Testis (tissue), 3 donors: ENCODE data around the gene DAZAP2. TPM values are rescaled to one million over a fixed set of nuclear protein-coding genes. Genes with fewer than 3 reads are reported as not detected.
"Not testable (repeated sequence)": the region's sequence is repeated elsewhere in the genome, so short reads cannot be mapped to it uniquely, and the experiment has no call there.

Experiments used
- DNase-seq: peaks from one replicate; pipeline ENCODE4 v3.0.0-alpha.2; 2019
- H3K27ac ChIP-seq, 2 donors: fragments of 200-600 bp; sonication (generic); one replicate each; pipeline ENCODE4 v1.5.1; 2019
- H3K27me3 ChIP-seq: fragments of 200-600 bp; sonication (generic); one replicate; pipeline ENCODE4 v1.5.1; 2019
- H3K36me3 ChIP-seq: fragments of 200-600 bp; sonication (generic); one replicate; pipeline ENCODE4 v1.5.1; 2017; ENCODE audit warnings: low read depth; ENCODE audit errors: missing control alignments
- H3K4me1 ChIP-seq: fragments of 200-600 bp; sonication (generic); one replicate; pipeline ENCODE4 v1.5.1; 2019
- H3K4me3 ChIP-seq, 2 donors: fragments of 200-600 bp; sonication (generic); one replicate each; pipeline ENCODE4 v1.5.1; 2017 to 2019
- H3K9me3 ChIP-seq: fragments of 200-600 bp; sonication (generic); one replicate; pipeline ENCODE4 v1.5.1; 2017
- CTCF ChIP-seq, 3 experiments: fragments of 450-650 bp in 2 of 3; fragments of 200-600 bp in 1 of 3; sonication (generic) in 1 of 3; IDR thresholded peaks; one replicate each; pipeline ENCODE4 v1.5.1; 2016 to 2019; ENCODE audit warnings: antibody characterized with exemption in 3 of 3, mild to moderate bottlenecking in 2 of 3, moderate library complexity in 1 of 3
- POLR2A ChIP-seq: fragments of 450-650 bp; IDR thresholded peaks from one replicate; pipeline ENCODE4 v1.6.1; 2017; ENCODE audit warnings: antibody characterized with exemption, mild to moderate bottlenecking, moderate library complexity
- WGBS, 2 donors: methylation state at CpG; one replicate each; pipeline ENCODE4 v1.1.5; 2018; 5-methylcytosine and 5-hydroxymethylcytosine counted together
- intact Hi-C: fragments of 100-400 bp; cut with DNase I; formaldehyde crosslinking; loops from one replicate; pipeline ENCODE4 v1.15.1; 2023; ENCODE audit warnings: low total_unique reads
- polyA plus RNA-seq: library from polyadenylated mRNA; stranded (reverse); fragments of 350-450 nt; fragmentation: Illumina TruSeq; extraction: RNeasy Lipid Tissue Mini Kit (QIAGEN cat#74804); gene quantifications from one replicate; pipeline ENCODE4 v1.2.3, GENCODE V29; 2014; ENCODE audit warnings: low read depth, low replicate concordance; ENCODE audit not compliant: insufficient read depth
- total RNA-seq, 2 donors: library from RNA; depleted of rRNA; stranded (reverse); fragments of >200 nt; gene quantifications; one replicate each; pipeline ENCODE4 v1.2.3, GENCODE V29; 2016

DAZAP2 gene
- total and polyA plus RNA-seq, 3 donors from 2014 or later: 106 to 226 (median 176) TPM

DNA sequence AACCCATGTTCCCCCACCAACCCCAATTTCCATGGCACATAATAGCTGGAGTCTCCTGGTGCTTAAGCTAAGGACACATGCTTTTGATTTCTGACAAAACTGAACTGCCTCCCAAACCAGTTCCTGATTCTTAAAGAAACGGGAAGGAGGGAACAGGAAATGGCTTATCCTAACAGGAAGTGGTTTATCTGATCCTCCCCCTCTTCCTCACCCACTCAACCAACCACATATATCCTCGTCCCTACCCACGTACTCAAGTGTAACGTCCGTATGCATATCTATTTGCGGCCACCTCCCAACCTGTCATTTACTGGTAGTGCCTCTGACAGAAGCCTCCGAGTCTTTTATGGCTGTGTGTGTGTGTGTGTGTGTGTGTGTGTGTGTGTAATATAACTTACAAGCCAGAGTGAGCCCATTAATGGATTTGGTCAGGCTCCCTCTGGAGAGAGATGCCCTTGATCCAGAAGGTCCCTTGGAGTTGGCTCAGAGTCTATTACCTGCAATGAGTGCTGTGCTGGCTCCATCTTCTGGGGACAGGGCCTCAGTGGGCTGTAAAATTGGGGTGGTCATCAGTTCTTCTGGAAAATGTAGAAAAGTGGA lies 7.7 kb downstream of the DAZAP2 start:
- WGBS, 2 donors: 66 to 68% methylated on average over 7 of the region's 7 CpGs
- Histone ChIP-seq H3K4me1 (peaks cover 5% of the 10 kb centered on the region), H3K27me3 (no peaks in the 10 kb centered on the region), H3K27ac (no peak overlapping the region), H3K36me3 (no peaks in the 10 kb centered on the region), H3K9me3 (no peaks in the 10 kb centered on the region), H3K4me3 (no peak overlapping the region)
- intact Hi-C loops: no loop called here
- DNase-seq: no peak
- no peak for TF ChIP-seq CTCF (IDR thresholded peaks at IDR 0.05)
- TF ChIP-seq POLR2A: no peak

DNA sequence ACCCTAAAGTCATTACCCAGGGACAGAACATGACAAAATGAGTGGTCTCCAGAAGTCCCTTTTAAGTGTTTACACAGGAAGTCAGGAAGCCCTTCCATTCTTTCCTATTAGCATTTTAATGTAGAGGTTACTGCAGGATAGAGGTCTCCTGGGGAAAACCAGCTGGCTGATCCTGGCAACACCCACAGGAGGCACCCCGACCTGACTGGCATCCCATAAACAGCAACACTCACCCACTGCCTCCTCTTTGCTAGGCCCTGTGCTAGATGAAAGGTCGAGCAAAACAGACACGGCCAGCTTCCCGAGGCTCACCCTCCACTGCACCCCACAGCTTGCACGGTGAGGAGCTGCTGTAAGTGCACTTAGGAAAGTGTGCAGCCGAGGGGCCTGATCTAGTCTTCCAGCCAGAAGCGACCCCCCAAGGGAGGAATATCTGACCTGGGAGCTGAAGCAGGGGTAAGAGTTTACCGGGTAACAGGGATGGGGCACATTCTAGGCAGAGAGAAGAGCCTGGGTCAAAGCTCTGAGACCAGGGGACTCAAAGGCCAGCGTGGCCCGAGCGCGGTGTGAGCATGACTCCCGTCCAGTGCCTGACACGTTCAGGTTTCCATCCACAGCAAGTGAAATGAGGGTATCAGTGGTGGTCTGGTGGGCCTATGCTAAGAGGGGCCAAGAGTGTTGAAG lies 9.0 kb downstream of the DAZAP2 start:
- intact Hi-C loops: no loop called here
- WGBS, 2 donors: 66 to 78% methylated on average over 13 to 14 of the region's 14 CpGs
- DNase-seq: no peak
- no peak overlapping the region for H3K27ac ChIP-seq
- no peaks in the 10 kb centered on the region for H3K27me3 ChIP-seq
- no peaks in the 10 kb centered on the region for H3K9me3 ChIP-seq
- H3K36me3 ChIP-seq: no peaks in the 10 kb centered on the region
- H3K4me1 ChIP-seq: peaks cover 5% of the 10 kb centered on the region
- H3K4me3 ChIP-seq: no peak overlapping the region
- TF ChIP-seq POLR2A: no peak
- no peak for TF ChIP-seq CTCF (IDR thresholded peaks at IDR 0.05)

DNA sequence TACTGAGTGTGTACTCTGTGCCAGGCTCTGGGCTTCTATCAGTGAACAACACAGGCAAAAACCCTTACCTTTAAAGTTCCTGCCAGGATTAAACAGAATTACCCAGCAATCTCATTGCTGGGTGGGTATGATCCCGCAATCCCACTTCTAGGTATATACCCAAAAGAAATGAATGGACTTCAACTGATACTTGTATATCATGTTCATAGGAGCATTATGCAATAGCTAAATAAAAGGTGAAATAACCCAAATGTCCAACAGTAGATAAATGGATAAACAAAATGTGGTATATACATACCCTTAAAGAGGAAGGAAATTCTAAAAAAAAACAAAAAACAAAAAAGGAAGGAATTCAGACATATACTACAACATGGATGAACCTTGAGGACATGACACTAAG lies 14.7 kb downstream of the DAZAP2 start:
- no peaks in the 10 kb centered on the region for H3K4me1 ChIP-seq
- intact Hi-C loops: no loop called here
- H3K27ac ChIP-seq: no peak overlapping the region
- no peak for TF ChIP-seq CTCF (IDR thresholded peaks at IDR 0.05)
- no peak for TF ChIP-seq POLR2A
- no peaks in the 10 kb centered on the region for H3K36me3 ChIP-seq
- no peak overlapping the region for H3K4me3 ChIP-seq
- DNase-seq: no peak
- 100% methylated on average over 1 of the region's 1 CpG for WGBS, 2 donors
- no peaks in the 10 kb centered on the region for H3K9me3 ChIP-seq
- no peaks in the 10 kb centered on the region for H3K27me3 ChIP-seq

- H3K4me3 ChIP-seq: no peak overlapping the region
- no peaks in the 10 kb centered on the region for H3K36me3 ChIP-seq
- no peaks in the 10 kb centered on the region for H3K27me3 ChIP-seq
- WGBS, 2 donors: 83% methylated on average over 4 of the region's 4 CpGs
- no peak for DNase-seq
- H3K4me1 ChIP-seq: no peaks in the 10 kb centered on the region
- intact Hi-C loops: no loop called here
- H3K27ac ChIP-seq: no peak overlapping the region
- no peaks in the 10 kb centered on the region for H3K9me3 ChIP-seq
- TF ChIP-seq CTCF (IDR thresholded peaks at IDR 0.05) (no peak), POLR2A (no peak)
Measured at GRCh38 chr12:51254536-51254935, 15.9 kb downstream of the DAZAP2 start.

DNA sequence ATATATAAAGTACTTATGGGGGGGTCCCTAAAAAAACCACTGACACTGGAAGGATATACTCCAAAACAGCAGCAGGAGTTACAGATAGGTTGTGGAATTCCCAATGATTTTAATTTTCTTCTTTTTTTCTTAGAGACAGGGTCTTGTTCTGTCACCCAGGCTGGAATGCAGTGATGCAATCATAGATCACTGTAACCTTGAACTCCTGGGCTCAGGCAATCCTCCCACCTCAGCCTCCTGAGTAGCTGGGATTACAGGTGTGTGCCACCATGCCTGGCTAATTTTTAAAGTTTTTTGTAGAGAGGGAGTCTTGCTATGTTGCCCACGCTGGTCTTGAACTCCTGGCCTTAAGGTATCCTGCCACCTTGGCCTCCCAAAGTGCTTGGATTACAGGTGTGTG lies 21.0 kb downstream of the DAZAP2 start:
- WGBS, 2 donors: 96 to 100% methylated on average over 1 of the region's 1 CpG
- H3K27me3 ChIP-seq, H3K4me1 ChIP-seq, H3K36me3 ChIP-seq, DNase-seq, intact Hi-C loops, H3K9me3 ChIP-seq, H3K4me3 ChIP-seq, H3K27ac ChIP-seq: not testable (repeated sequence)
